ENCODE data around the gene RGS3.

- TF ChIP-seq POLR2A (IDR thresholded peaks at IDR 0.05; ENCODE audit: low read length) (no peak), GATA1 (IDR thresholded peaks at IDR 0.05; ENCODE audit: low read depth, low read length) (no peak)
Observed at GRCh38 chr9:113449376-113449775, 14.2 kb upstream of the RGS3 start.

All from erythroblast (primary cell).